Upper lobe of left lung (tissue), 6 donors: ENCODE results near the gene MEGF9. TPM values are rescaled to one million over a fixed set of nuclear protein-coding genes. Genes with fewer than 3 reads are reported as not detected.

Source experiments
- ATAC-seq, 2 donors: fragments of 200-7000 bp; cut with Tn5 transposase; one replicate each; pipeline ENCODE4 v1.9.1; 2022; ENCODE audit warnings: mild to moderate bottlenecking in 2 of 2, moderate library complexity in 2 of 2; ENCODE audit not compliant: low FRiP score in 2 of 2
- DNase-seq, 2 donors: peaks; one replicate each; pipeline ENCODE4 v3.0.0-alpha.2; 2019 to 2020
- H3K27ac ChIP-seq, 4 donors: fragments of 200-600 bp; sonication (generic); one replicate each; pipeline ENCODE4 v1.5.1; 2016 to 2019
- H3K27me3 ChIP-seq, 4 donors: fragments of 200-600 bp; sonication (generic); one replicate each; pipeline ENCODE4 v1.5.1; 2017 to 2019
- H3K36me3 ChIP-seq, 4 donors: fragments of 200-600 bp; sonication (generic); one replicate each; pipeline ENCODE4 v1.5.1; 2016 to 2019
- H3K4me1 ChIP-seq, 4 donors: fragments of 200-600 bp; sonication (generic); one replicate each; pipeline ENCODE4 v1.5.1; 2018 to 2019
- H3K4me3 ChIP-seq, 4 donors: fragments of 200-600 bp; sonication (generic); one replicate each; pipeline ENCODE4 v1.5.1; 2017 to 2019; ENCODE audit warnings: mild to moderate bottlenecking in 2 of 4, moderate library complexity in 1 of 4
- H3K9me3 ChIP-seq, 4 donors: fragments of 200-600 bp; sonication (generic); one replicate each; pipeline ENCODE4 v1.5.1; 2018 to 2019
- CTCF ChIP-seq, 6 experiments: fragments of 450-650 bp in 4 of 6; fragments of 200-600 bp in 2 of 6; sonication (generic) in 2 of 6; IDR thresholded peaks; one replicate each; pipeline ENCODE4 v1.5.1; 2016 to 2019; ENCODE audit warnings: antibody characterized with exemption in 6 of 6
- EP300 ChIP-seq, 4 donors: sonication (generic); formaldehyde crosslinking; IDR thresholded peaks; one replicate each; pipeline ENCODE4 v1.5.1; 2017; ENCODE audit warnings: antibody characterized with exemption in 4 of 4, control low read depth in 2 of 4
- POLR2A ChIP-seq, 4 donors: fragments of 450-650 bp; IDR thresholded peaks; one replicate each; pipeline ENCODE4 v1.5.1; 2016 to 2017; ENCODE audit warnings: antibody characterized with exemption in 4 of 4, mild to moderate bottlenecking in 2 of 4
- POLR2AphosphoS5 ChIP-seq, 2 donors: sonication (generic); formaldehyde crosslinking; IDR thresholded peaks; one replicate each; pipeline ENCODE4 v1.5.1; 2017; ENCODE audit warnings: antibody characterized with exemption in 2 of 2
- WGBS, 2 donors: methylation state at CpG; one replicate each; pipeline ENCODE4 v1.1.5; 2017 to 2018; 5-methylcytosine and 5-hydroxymethylcytosine counted together
- total RNA-seq, 6 donors: library from RNA; depleted of rRNA in 4 of 6; stranded (reverse); fragments of >200 nt in 4 of 6; gene quantifications; one replicate each; pipeline versions ENCODE4 v1.1.0 to v1.2.1, GENCODE V29; 2016 to 2021
- donor health status: DM: no; HTN: no; CAD: no; lungs with moderate emphysema.
- donor health status: DM: no; HTN: yes; CAD: no; lungs with severe emphysema.

MEGF9 gene
- total RNA-seq, 6 donors from 2014 or later, result 30.4 to 130 (median 71.0) TPM

GRCh38 chr9:120653762-120654161, 60.5 kb downstream of the MEGF9 start:
- Histone ChIP-seq H3K27me3 (no peaks in the 10 kb centered on the region), H3K36me3 (peaks cover 0 to 8% (median 0%) of the 10 kb centered on the region in 4 donors), H3K27ac (no peak overlapping the region), H3K9me3 (no peaks in the 10 kb centered on the region), H3K4me3 (no peak overlapping the region), H3K4me1 (no peaks in the 10 kb centered on the region)
- no peak for DNase-seq
- no peak for TF ChIP-seq EP300 (IDR thresholded peaks at IDR 0.05)
- TF ChIP-seq POLR2AphosphoS5 (IDR thresholded peaks at IDR 0.05), result no peak
- no peak for TF ChIP-seq CTCF (IDR thresholded peaks at IDR 0.05)
- no peak for TF ChIP-seq POLR2A (IDR thresholded peaks at IDR 0.05)
- 81 to 91% methylated on average over 1 of the region's 1 CpG for WGBS, 2 donors
- no peak for ATAC-seq

- no peaks in the 10 kb centered on the region for H3K9me3 ChIP-seq
- H3K36me3 ChIP-seq, result no peaks in the 10 kb centered on the region
- ATAC-seq (no peak), DNase-seq (no peak)
- H3K27ac ChIP-seq, result no peak overlapping the region
- TF ChIP-seq EP300 (IDR thresholded peaks at IDR 0.05) (no peak), POLR2A (IDR thresholded peaks at IDR 0.05) (no peak), CTCF (IDR thresholded peaks at IDR 0.05) (no peak), POLR2AphosphoS5 (IDR thresholded peaks at IDR 0.05) (no peak)
- no peaks in the 10 kb centered on the region for H3K27me3 ChIP-seq
- no peaks in the 10 kb centered on the region for H3K4me1 ChIP-seq
- H3K4me3 ChIP-seq, result no peak overlapping the region
- WGBS, 2 donors, result 76 to 94% methylated on average over 2 of the region's 2 CpGs
Measured at GRCh38 chr9:120652934-120653333, 61.3 kb downstream of the MEGF9 start.

DNA sequence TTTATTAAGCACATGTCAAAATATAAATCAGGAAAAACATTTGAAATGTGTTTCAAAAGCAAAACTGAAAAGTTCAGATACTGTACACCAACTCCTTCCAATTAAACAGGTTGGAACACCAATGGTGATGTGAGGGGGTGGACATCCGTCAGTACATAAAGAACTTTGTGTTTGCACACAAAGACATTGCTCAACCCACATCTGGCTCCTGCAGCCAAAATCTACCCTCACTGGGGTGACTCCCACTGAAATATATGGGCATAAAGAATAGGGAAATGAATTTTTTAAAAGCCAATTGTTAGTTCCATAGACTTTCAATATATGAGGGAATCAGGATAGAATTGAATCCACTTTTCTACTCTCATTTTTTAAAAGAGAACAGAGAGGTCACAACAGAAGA, 63.9 kb downstream of the MEGF9 start:
- DNase-seq, result no peak
- ATAC-seq, result no peak
- Histone ChIP-seq H3K4me1 (no peaks in the 10 kb centered on the region), H3K4me3 (no peak overlapping the region), H3K36me3 (no peaks in the 10 kb centered on the region), H3K27ac (no peak overlapping the region), H3K9me3 (no peaks in the 10 kb centered on the region), H3K27me3 (no peaks in the 10 kb centered on the region)
- TF ChIP-seq EP300 (IDR thresholded peaks at IDR 0.05) (no peak), POLR2A (IDR thresholded peaks at IDR 0.05) (no peak), POLR2AphosphoS5 (IDR thresholded peaks at IDR 0.05) (no peak), CTCF (IDR thresholded peaks at IDR 0.05) (no peak)
- 54 to 70% methylated on average over 1 of the region's 1 CpG for WGBS, 2 donors

GRCh38 chr9:120648581-120649197, 65.6 kb downstream of the MEGF9 start:
- H3K4me3 ChIP-seq, result no peak overlapping the region
- ATAC-seq (no peak), DNase-seq (no peak)
- peaks cover 0 to 6% (median 0%) of the 10 kb centered on the region in 4 donors for H3K36me3 ChIP-seq
- no peaks in the 10 kb centered on the region for H3K4me1 ChIP-seq
- H3K27me3 ChIP-seq, result no peaks in the 10 kb centered on the region
- TF ChIP-seq EP300 (IDR thresholded peaks at IDR 0.05) (no peak), POLR2AphosphoS5 (IDR thresholded peaks at IDR 0.05) (no peak), POLR2A (IDR thresholded peaks at IDR 0.05) (no peak), CTCF (IDR thresholded peaks at IDR 0.05) (no peak)
- no peak overlapping the region for H3K27ac ChIP-seq
- 86 to 92% methylated on average over 3 of the region's 3 CpGs for WGBS, 2 donors
- H3K9me3 ChIP-seq, result no peaks in the 10 kb centered on the region

- H3K27me3 ChIP-seq, result no peaks in the 10 kb centered on the region
- no peak for ATAC-seq
- no peaks in the 10 kb centered on the region for H3K4me1 ChIP-seq
- 86 to 87% methylated on average over 4 of the region's 4 CpGs for WGBS, 2 donors
- DNase-seq, result no peak
- no peak for TF ChIP-seq POLR2AphosphoS5 (IDR thresholded peaks at IDR 0.05)
- TF ChIP-seq POLR2A (IDR thresholded peaks at IDR 0.05), result no peak
- TF ChIP-seq CTCF (IDR thresholded peaks at IDR 0.05), result no peak
- TF ChIP-seq EP300 (IDR thresholded peaks at IDR 0.05), result no peak
- no peaks in the 10 kb centered on the region for H3K9me3 ChIP-seq
- H3K36me3 ChIP-seq, result peaks cover 0 to 6% (median 0%) of the 10 kb centered on the region in 4 donors
- H3K4me3 ChIP-seq, result no peak overlapping the region
- no peak overlapping the region for H3K27ac ChIP-seq
Measured at GRCh38 chr9:120646948-120647347, 67.3 kb downstream of the MEGF9 start.
